OCI-LY1 (cell line): ENCODE measurements around the gene SLC18B1.
A peak's percentile ranks its signal among the peaks of the same experiment; 100 is the strongest.

Source experiments
- H2AFZ ChIP-seq: fragments of 200-600 bp; sonication (generic), shearing (Covaris generic); 2 replicates; pipeline ENCODE4 v1.6.0; 2014; ENCODE audit warnings: antibody characterized with exemption, mild to moderate bottlenecking, low read length
- H3F3A ChIP-seq: fragments of 200-600 bp; sonication (generic), shearing (Covaris generic); 2 replicates; pipeline ENCODE4 v1.6.0; 2014; ENCODE audit warnings: mild to moderate bottlenecking, antibody characterized with exemption, low read length, moderate library complexity; ENCODE audit not compliant: insufficient read depth
- H3K27ac ChIP-seq: fragments of 200-600 bp; sonication (generic); 2 replicates; pipeline ENCODE4 v1.5.1; 2014; ENCODE audit warnings: low read length, mixed run types, mild to moderate bottlenecking, low read depth; ENCODE audit not compliant: poor library complexity, severe bottlenecking
- H3K27me3 ChIP-seq: fragments of 200-600 bp; sonication (generic); 2 replicates; pipeline ENCODE4 v1.6.0; 2014; ENCODE audit warnings: antibody characterized with exemption, mild to moderate bottlenecking, low read length, moderate library complexity; ENCODE audit not compliant: insufficient read depth
- H3K36me3 ChIP-seq: fragments of 200-600 bp; sonication (generic); 2 replicates; pipeline ENCODE4 v1.6.1; 2014; ENCODE audit warnings: mild to moderate bottlenecking, antibody characterized with exemption, low read length, moderate library complexity, mixed read lengths; ENCODE audit not compliant: insufficient read depth
- H3K4me1 ChIP-seq: fragments of 200-600 bp; sonication (generic); 2 replicates; pipeline ENCODE4 v1.5.1; 2014; ENCODE audit warnings: mild to moderate bottlenecking, low read length, moderate library complexity; ENCODE audit not compliant: insufficient read depth, severe bottlenecking
- H3K4me2 ChIP-seq: fragments of 200-600 bp; sonication (generic), shearing (Covaris generic); 2 replicates; pipeline ENCODE4 v1.6.1; 2014; ENCODE audit warnings: low read length
- H3K4me3 ChIP-seq: fragments of 200-600 bp; sonication (generic); 2 replicates; pipeline ENCODE4 v1.5.1; 2014; ENCODE audit warnings: low read length, low read depth, mild to moderate bottlenecking, mixed read lengths; ENCODE audit not compliant: poor library complexity, severe bottlenecking
- H3K79me2 ChIP-seq: fragments of 200-600 bp; shearing (Covaris generic); 2 replicates; pipeline ENCODE4 v1.6.1; 2016; ENCODE audit warnings: mixed run types, low read length, mixed read lengths; ENCODE audit not compliant: insufficient read depth
- H3K9ac ChIP-seq: fragments of 200-600 bp; sonication (generic), shearing (Covaris generic); 2 replicates; pipeline ENCODE4 v1.6.1; 2014; ENCODE audit warnings: mild to moderate bottlenecking, low read length, mixed read lengths
- H3K9me2 ChIP-seq: fragments of 200-600 bp; sonication (generic), shearing (Covaris generic); 2 replicates; pipeline ENCODE4 v1.6.1; 2014; ENCODE audit warnings: low read depth, mild to moderate bottlenecking, low read length, mixed read lengths
- H3K9me3 ChIP-seq: fragments of 200-600 bp; shearing (Covaris generic); 2 replicates; pipeline ENCODE4 v1.6.1; 2014; ENCODE audit warnings: low read length, mixed read lengths
- H4K20me1 ChIP-seq: fragments of 200-600 bp; sonication (generic), shearing (Covaris generic); 2 replicates; pipeline ENCODE4 v1.6.0; 2016; ENCODE audit warnings: mild to moderate bottlenecking, low read length; ENCODE audit not compliant: insufficient read depth
- CTCF ChIP-seq: fragments of 200-600 bp; sonication (generic), shearing (Covaris generic); IDR thresholded peaks from 2 replicates; pipeline ENCODE4 v1.5.1; 2017; ENCODE audit warnings: mild to moderate bottlenecking, antibody characterized with exemption, low read length, moderate library complexity, mixed read lengths
- EZH2 ChIP-seq: fragments of 200-600 bp; sonication (generic), shearing (Covaris generic); IDR thresholded peaks from 2 replicates; pipeline ENCODE4 v1.8.0; 2017; ENCODE audit warnings: borderline replicate concordance, mixed run types, mild to moderate bottlenecking, antibody characterized with exemption, low read length, moderate library complexity, mixed read lengths

The SLC18B1 gene

GRCh38 chr6:132812756-132813172, 14.3 kb upstream of the SLC18B1 start:
- Histone ChIP-seq H3F3A (peaks cover 12% of the 10 kb centered on the region; the same call in 1 of the 2 replicates), H2AFZ (peak overlapping the region; percentile 91), H4K20me1 (peaks cover 3% of the 10 kb centered on the region; the same call in 1 of the 2 replicates), H3K27me3 (no peaks in the 10 kb centered on the region), H3K9me2 (no peaks in the 10 kb centered on the region), H3K36me3 (peaks cover 33% of the 10 kb centered on the region), H3K9ac (peak overlapping the region; percentile 82), H3K27ac (peak overlapping the region; percentile 71), H3K4me2 (peak overlapping the region; percentile 98), H3K9me3 (no peaks in the 10 kb centered on the region), H3K4me1 (peaks cover 40% of the 10 kb centered on the region), H3K4me3 (peak overlapping the region; percentile 97), H3K79me2 (peaks cover 21% of the 10 kb centered on the region)
- TF ChIP-seq EZH2, result no peak

GRCh38 chr6:132812255-132812732, 13.9 kb upstream of the SLC18B1 start:
- no peaks in the 10 kb centered on the region for H3K9me2 ChIP-seq
- H3K4me2 ChIP-seq, result peak overlapping the region; percentile 98
- H3K9ac ChIP-seq, result peak overlapping the region; percentile 82
- H3K79me2 ChIP-seq, result peaks cover 21% of the 10 kb centered on the region
- peaks cover 35% of the 10 kb centered on the region for H3K4me1 ChIP-seq
- H3K9me3 ChIP-seq, result no peaks in the 10 kb centered on the region
- peak overlapping the region; percentile 71 for H3K27ac ChIP-seq
- 0 out of 2 replicates have a peak, but pooled peaks cover 8% of the 10 kb centered on the region for H3F3A ChIP-seq
- peaks cover 28% of the 10 kb centered on the region for H3K36me3 ChIP-seq
- peak overlapping the region; percentile 97 for H3K4me3 ChIP-seq
- TF ChIP-seq CTCF (no peak), EZH2 (no peak)
- no peaks in the 10 kb centered on the region for H3K27me3 ChIP-seq
- peak overlapping the region; percentile 91 for H2AFZ ChIP-seq
- peaks cover 3% of the 10 kb centered on the region; the same call in 1 of the 2 replicates for H4K20me1 ChIP-seq

- peaks cover 3% of the 10 kb centered on the region; the same call in 1 of the 2 replicates for H4K20me1 ChIP-seq
- no peak overlapping the region for H3K4me2 ChIP-seq
- H3F3A ChIP-seq, result 0 out of 2 replicates have a peak, but pooled peaks cover under 1% of the 10 kb centered on the region
- peaks cover 25% of the 10 kb centered on the region for H3K4me1 ChIP-seq
- no peaks in the 10 kb centered on the region for H3K9me3 ChIP-seq
- H3K79me2 ChIP-seq, result peaks cover 18% of the 10 kb centered on the region
- H3K36me3 ChIP-seq, result peaks cover 18% of the 10 kb centered on the region
- no peak overlapping the region for H3K4me3 ChIP-seq
- no peak overlapping the region for H3K27ac ChIP-seq
- no peak overlapping the region for H3K9ac ChIP-seq
- no peaks in the 10 kb centered on the region for H3K27me3 ChIP-seq
- H3K9me2 ChIP-seq, result no peaks in the 10 kb centered on the region
- H2AFZ ChIP-seq, result no peak overlapping the region
- TF ChIP-seq CTCF (no peak), EZH2 (no peak)
Measured at GRCh38 chr6:132811276-132811675, 12.8 kb upstream of the SLC18B1 start.

- Histone ChIP-seq H3K27me3 (0 out of 2 replicates have a peak, but pooled peaks cover 3% of the 10 kb centered on the region), H3K4me2 (no peak overlapping the region), H3K27ac (no peak overlapping the region), H3K79me2 (no peaks in the 10 kb centered on the region), H3K9me3 (peaks cover 3% of the 10 kb centered on the region; the same call in 1 of the 2 replicates), H4K20me1 (no peaks in the 10 kb centered on the region), H3K9me2 (no peaks in the 10 kb centered on the region), H3K9ac (no peak overlapping the region), H3K4me1 (no peaks in the 10 kb centered on the region), H3K36me3 (no peaks in the 10 kb centered on the region), H3K4me3 (no peak overlapping the region), H2AFZ (no peak overlapping the region), H3F3A (no peaks in the 10 kb centered on the region)
- TF ChIP-seq CTCF (no peak), EZH2 (no peak)
Measured at GRCh38 chr6:132805548-132805947, 7.1 kb upstream of the SLC18B1 start.
